PFSK-1 (cell line): ENCODE data around the gene SHPK.

Experiments
- FOXP2 ChIP-seq: optimal IDR thresholded peaks from 2 replicates; pipeline ENCODE3; 2011; ENCODE audit warnings: borderline replicate concordance, control low read depth, inconsistent platforms; ENCODE audit not compliant: insufficient read depth; ENCODE audit errors: extremely low read length, extremely low read depth
- POLR2AphosphoS5 ChIP-seq: IDR thresholded peaks from 2 replicates; pipeline ENCODE4 v1.6.1; 2012; ENCODE audit warnings: low read depth, mild to moderate bottlenecking, control low read depth, low read length, moderate library complexity

Gene SHPK

DNA sequence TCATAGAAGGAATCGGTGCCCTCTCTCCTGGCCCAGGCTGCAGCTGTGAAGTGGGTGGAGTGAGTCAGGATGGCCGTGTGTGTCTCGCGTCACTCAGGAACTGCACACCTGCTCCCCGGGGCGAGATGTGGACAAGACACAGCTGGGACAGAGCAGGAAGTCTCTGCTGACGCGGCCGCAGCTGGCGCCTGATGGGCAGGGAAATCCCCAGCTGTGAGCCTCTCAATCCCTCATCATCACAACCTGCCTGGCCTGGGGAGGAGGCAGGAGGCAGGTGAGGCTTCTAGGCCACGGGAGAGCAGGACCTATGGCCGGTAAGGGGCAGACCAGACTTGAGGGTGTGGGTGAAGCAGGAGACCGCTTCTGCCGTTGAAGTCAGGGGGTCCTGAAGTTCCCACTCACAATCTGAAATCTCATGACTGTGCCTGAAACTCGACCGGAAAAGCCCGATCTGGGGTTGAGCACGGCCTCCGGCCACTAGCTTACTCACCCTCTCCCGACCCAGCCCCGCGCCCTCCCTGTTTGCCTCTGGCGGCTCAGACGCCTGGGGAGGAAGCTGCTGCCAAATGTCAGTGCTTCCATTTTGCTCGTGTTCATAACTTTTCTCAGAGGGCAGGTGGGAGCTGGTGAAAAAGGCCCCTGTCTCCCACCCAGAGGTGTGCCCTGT lies 77.3 kb downstream of the SHPK start:
- TF ChIP-seq POLR2AphosphoS5: no peak
- TF ChIP-seq FOXP2: peak; percentile 70
